Transverse colon (tissue), 4 donors: ENCODE measurements around the gene GNGT1. TPM values are rescaled to one million over a fixed set of nuclear protein-coding genes. Genes with fewer than 3 reads are reported as not detected.

ENCODE experiments used
- DNase-seq: peaks from one replicate; pipeline ENCODE4 v3.0.0-alpha.2; 2019
- H3K27ac ChIP-seq, 4 donors: fragments of 200-600 bp; sonication (generic); 2 replicates each; pipeline ENCODE4 v1.5.1; 2016 to 2018; ENCODE audit warnings: inconsistent platforms in 4 of 4
- H3K27me3 ChIP-seq: fragments of 200-600 bp; sonication (generic); 2 replicates; pipeline ENCODE4 v1.5.1; 2017; ENCODE audit warnings: inconsistent platforms
- H3K36me3 ChIP-seq, 4 donors: fragments of 200-600 bp; sonication (generic); 2 replicates each; pipeline ENCODE4 v1.5.1; 2017 to 2019; ENCODE audit warnings: inconsistent platforms in 4 of 4
- H3K4me1 ChIP-seq, 4 donors: fragments of 200-600 bp; sonication (generic); 2 replicates each; pipeline ENCODE4 v1.5.1; 2017 to 2020; ENCODE audit warnings: inconsistent platforms in 4 of 4
- H3K4me3 ChIP-seq, 4 donors: fragments of 200-600 bp; sonication (generic); 1 replicate in 1 of 4; 2 replicates in 3 of 4; pipeline versions ENCODE4 v1.5.1 to v1.6.1; 2017 to 2019; ENCODE audit warnings: inconsistent platforms in 4 of 4
- H3K9me3 ChIP-seq, 2 donors: fragments of 200-600 bp; sonication (generic); 2 replicates each; pipeline ENCODE4 v1.5.1; 2017 to 2019; ENCODE audit warnings: inconsistent platforms in 2 of 2
- EP300 ChIP-seq: sonication (generic); formaldehyde crosslinking; IDR thresholded peaks from one replicate; pipeline ENCODE4 v1.6.1; 2017; ENCODE audit warnings: antibody characterized with exemption, low read depth
- POLR2A ChIP-seq: fragments of 450-650 bp; IDR thresholded peaks from one replicate; pipeline ENCODE4 v1.6.1; 2016; ENCODE audit warnings: antibody characterized with exemption, mild to moderate bottlenecking, moderate library complexity
- POLR2AphosphoS5 ChIP-seq, 3 donors: sonication (generic); formaldehyde crosslinking; IDR thresholded peaks; one replicate each; pipeline ENCODE4 v1.6.1; 2016; ENCODE audit warnings: antibody characterized with exemption in 3 of 3
- WGBS, 2 donors: methylation state at CpG; one replicate each; pipeline ENCODE4 v1.1.5; 2018; ENCODE audit warnings: low coverage in 1 of 2; 5-methylcytosine and 5-hydroxymethylcytosine counted together
- in situ Hi-C, 4 donors: fragments of 200-750 bp; cut with MboI; loops; one replicate each; pipeline versions ENCODE4 v1.15.0 to v1.15.1; 2017; ENCODE audit warnings: low sequenced_read_pairs in 3 of 4, low pct_ligation_motif_present in 1 of 4, low pct_unique_long_range_greater_than_20kb in 1 of 4
- intact Hi-C: fragments of 100-400 bp; cut with DNase I; formaldehyde crosslinking; loops from one replicate; pipeline ENCODE4 v1.15.1; 2023; ENCODE audit warnings: low total_unique reads
- small RNA-seq, 4 donors: library from RNA; depleted of rRNA; stranded (forward); fragments of <200 nt; gene quantifications; one replicate each; pipeline ENCODE3, GENCODE V24; 2016
- total RNA-seq, 4 donors: library from RNA; depleted of rRNA; stranded (reverse); fragments of >200 nt; gene quantifications; one replicate each; pipeline ENCODE4 v1.1.0, GENCODE V29; 2016
- TF ChIP-seq, protein P1 (sequence below), 5 experiments: fragments of 200-600 bp in 3 of 5; fragments of 450-650 bp in 2 of 5; sonication (generic) in 3 of 5; IDR thresholded peaks; 1 replicate in 2 of 5; 2 replicates in 3 of 5; pipeline ENCODE4 v1.5.1; 2016 to 2017; ENCODE audit warnings: antibody characterized with exemption in 5 of 5, inconsistent platforms in 3 of 5, mild to moderate bottlenecking in 2 of 5, moderate library complexity in 1 of 5

GNGT1 gene
- total RNA-seq, 4 donors from 2014 or later, result not detected

- TF ChIP-seq EP300, result no peak
- TF ChIP-seq, protein P1, sequence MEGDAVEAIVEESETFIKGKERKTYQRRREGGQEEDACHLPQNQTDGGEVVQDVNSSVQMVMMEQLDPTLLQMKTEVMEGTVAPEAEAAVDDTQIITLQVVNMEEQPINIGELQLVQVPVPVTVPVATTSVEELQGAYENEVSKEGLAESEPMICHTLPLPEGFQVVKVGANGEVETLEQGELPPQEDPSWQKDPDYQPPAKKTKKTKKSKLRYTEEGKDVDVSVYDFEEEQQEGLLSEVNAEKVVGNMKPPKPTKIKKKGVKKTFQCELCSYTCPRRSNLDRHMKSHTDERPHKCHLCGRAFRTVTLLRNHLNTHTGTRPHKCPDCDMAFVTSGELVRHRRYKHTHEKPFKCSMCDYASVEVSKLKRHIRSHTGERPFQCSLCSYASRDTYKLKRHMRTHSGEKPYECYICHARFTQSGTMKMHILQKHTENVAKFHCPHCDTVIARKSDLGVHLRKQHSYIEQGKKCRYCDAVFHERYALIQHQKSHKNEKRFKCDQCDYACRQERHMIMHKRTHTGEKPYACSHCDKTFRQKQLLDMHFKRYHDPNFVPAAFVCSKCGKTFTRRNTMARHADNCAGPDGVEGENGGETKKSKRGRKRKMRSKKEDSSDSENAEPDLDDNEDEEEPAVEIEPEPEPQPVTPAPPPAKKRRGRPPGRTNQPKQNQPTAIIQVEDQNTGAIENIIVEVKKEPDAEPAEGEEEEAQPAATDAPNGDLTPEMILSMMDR (IDR thresholded peaks at IDR 0.05), result no peak
- no peak for TF ChIP-seq POLR2AphosphoS5 (IDR thresholded peaks at IDR 0.05)
- TF ChIP-seq POLR2A, result no peak
- 89 to 100% methylated on average over 1 of the region's 1 CpG for WGBS, 2 donors
- no peak overlapping the region for H3K4me3 ChIP-seq
- H3K27ac ChIP-seq, result no peak overlapping the region
- no peaks in the 10 kb centered on the region for H3K36me3 ChIP-seq
- no peak for DNase-seq
- H3K9me3 ChIP-seq, result no peaks in the 10 kb centered on the region
- no peaks in the 10 kb centered on the region for H3K4me1 ChIP-seq
- intact Hi-C loops, result no loop called here
- in situ Hi-C loops, result no loop called here
- H3K27me3 ChIP-seq, result no peaks in the 10 kb centered on the region
Observed at GRCh38 chr7:93957767-93958166, 51.4 kb downstream of the GNGT1 start.

GRCh38 chr7:93958216-93958615 is 51.8 kb downstream of the GNGT1 start:
- no peak for DNase-seq
- no peak overlapping the region for H3K27ac ChIP-seq
- TF ChIP-seq POLR2A (no peak), EP300 (no peak)
- TF ChIP-seq, protein P1 (IDR thresholded peaks at IDR 0.05), result no peak
- no peaks in the 10 kb centered on the region for H3K36me3 ChIP-seq
- no peaks in the 10 kb centered on the region for H3K27me3 ChIP-seq
- no peaks in the 10 kb centered on the region for H3K9me3 ChIP-seq
- in situ Hi-C loops (no loop called here), intact Hi-C loops (no loop called here)
- WGBS, 2 donors, result 87 to 89% methylated on average over 3 of the region's 3 CpGs
- H3K4me3 ChIP-seq, result no peak overlapping the region
- no peaks in the 10 kb centered on the region for H3K4me1 ChIP-seq

DNA sequence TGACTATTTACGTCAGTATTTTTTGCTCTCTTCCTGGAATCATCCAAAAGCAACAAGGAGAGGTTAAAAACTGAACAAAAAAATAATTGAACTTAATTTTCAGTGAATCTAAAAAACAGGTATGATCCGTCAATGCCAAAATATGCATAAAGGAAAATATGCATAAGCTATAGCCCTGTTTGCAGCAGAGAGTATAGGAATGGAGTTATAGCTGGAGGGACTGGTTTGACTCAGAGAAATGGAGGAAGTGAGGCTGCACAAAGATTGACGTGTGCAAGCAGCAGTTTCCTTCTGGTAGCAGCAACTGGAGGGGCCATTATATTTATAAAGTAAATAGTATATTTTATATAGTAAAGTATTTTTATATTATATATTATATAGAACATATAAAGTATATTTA is 52.3 kb downstream of the GNGT1 start:
- Histone ChIP-seq H3K27ac (no peak overlapping the region), H3K36me3 (no peaks in the 10 kb centered on the region), H3K4me3 (no peak overlapping the region), H3K9me3 (no peaks in the 10 kb centered on the region), H3K4me1 (no peaks in the 10 kb centered on the region), H3K27me3 (no peaks in the 10 kb centered on the region)
- in situ Hi-C loops, result no loop called here
- WGBS, 2 donors, result 79 to 81% methylated on average over 3 of the region's 3 CpGs
- TF ChIP-seq EP300 (no peak), POLR2AphosphoS5 (IDR thresholded peaks at IDR 0.05) (no peak), POLR2A (no peak)
- TF ChIP-seq, protein P1 (IDR thresholded peaks at IDR 0.05), result no peak
- intact Hi-C loops, result no loop called here
- no peak for DNase-seq

Small RNAs within 50 kb of the gene (small RNA-seq; reads per million reads assigned to genes)
- 0 reads per million in 4 donors for gene AC002076.2

Other genes starting within 250 kb of the GNGT1 start
- gene TFPI2, start 15.8 kb upstream of the GNGT1 start, total RNA-seq, result under 1 TPM in 3 of 4 donors, not detected in 1; 0.40 to 0.79 (median 0.68) TPM
- gene GNG11, start 15.2 kb downstream of the GNGT1 start, total RNA-seq, result 1 to 10 TPM; 3.0 to 6.2 (median 4.7) TPM
- gene BET1, start 97.8 kb downstream of the GNGT1 start, total RNA-seq, result 10 to 100 TPM; 15.7 to 28.9 (median 21.2) TPM